Loucy (cell line): ENCODE results near the gene KIRREL3.

Experiments used
- H2AFZ ChIP-seq: fragments of 200-600 bp; sonication (generic); 2 replicates; pipeline ENCODE4 v1.6.0; 2016; ENCODE audit warnings: antibody characterized with exemption, mild to moderate bottlenecking, low read length, moderate library complexity
- H3F3A ChIP-seq: fragments of 200-600 bp; 2 replicates; pipeline ENCODE4 v1.6.0; 2016; ENCODE audit warnings: antibody characterized with exemption, low read depth, mild to moderate bottlenecking
- H3K27me3 ChIP-seq: fragments of 200-600 bp; sonication (generic); 2 replicates; pipeline ENCODE4 v1.6.1; 2014; ENCODE audit warnings: low read length, mild to moderate bottlenecking; ENCODE audit not compliant: insufficient read depth, poor library complexity, severe bottlenecking
- H3K36me3 ChIP-seq: fragments of 200-600 bp; sonication (generic); 2 replicates; pipeline ENCODE4 v1.6.1; 2016; ENCODE audit warnings: low read length; ENCODE audit not compliant: insufficient read depth
- H3K4me1 ChIP-seq: fragments of 200-600 bp; sonication (generic); 2 replicates; pipeline ENCODE4 v1.5.1; 2014; ENCODE audit warnings: low read length, mild to moderate bottlenecking; ENCODE audit not compliant: insufficient read depth, poor library complexity, severe bottlenecking
- H3K4me2 ChIP-seq: fragments of 200-600 bp; sonication (generic); 2 replicates; pipeline ENCODE4 v1.6.0; 2014; ENCODE audit warnings: antibody characterized with exemption, low read length, low read depth, mild to moderate bottlenecking; ENCODE audit not compliant: poor library complexity, severe bottlenecking
- H3K4me3 ChIP-seq: fragments of 200-600 bp; sonication (generic); 2 replicates; pipeline ENCODE4 v1.5.1; 2014; ENCODE audit warnings: low read length, mild to moderate bottlenecking, mixed read lengths; ENCODE audit not compliant: poor library complexity, severe bottlenecking
- H3K79me2 ChIP-seq: fragments of 200-600 bp; sonication (generic); 2 replicates; pipeline ENCODE4 v1.6.1; 2014; ENCODE audit warnings: low read length; ENCODE audit not compliant: insufficient read depth
- H3K9ac ChIP-seq: fragments of 200-600 bp; sonication (generic); 2 replicates; pipeline ENCODE4 v1.6.0; 2014; ENCODE audit warnings: mild to moderate bottlenecking, low read depth, low read length, moderate library complexity; ENCODE audit not compliant: poor library complexity, severe bottlenecking
- H3K9me2 ChIP-seq: fragments of 200-600 bp; sonication (generic); replicated peaks from 2 replicates; pipeline ENCODE4 v1.6.1; 2016; ENCODE audit warnings: low read depth, low read length, mixed read lengths
- H3K9me3 ChIP-seq: fragments of 200-600 bp; sonication (generic); 2 replicates; pipeline ENCODE4 v1.6.1; 2014; ENCODE audit warnings: mild to moderate bottlenecking, antibody characterized with exemption, low read length, low read depth; ENCODE audit not compliant: insufficient read depth
- H4K20me1 ChIP-seq: fragments of 200-600 bp; sonication (generic); 2 replicates; pipeline ENCODE4 v1.6.0; 2014; ENCODE audit warnings: antibody characterized with exemption, low read length, mild to moderate bottlenecking; ENCODE audit not compliant: insufficient read depth, poor library complexity, severe bottlenecking
- CTCF ChIP-seq: fragments of 200-600 bp; sonication (generic); conservative IDR thresholded peaks from 2 replicates; pipeline ENCODE4 v1.5.1; 2014; ENCODE audit warnings: mild to moderate bottlenecking, antibody characterized with exemption, low read length
- EZH2phosphoT487 ChIP-seq: fragments of 200-600 bp; IDR thresholded peaks from 2 replicates; pipeline ENCODE4 v1.6.1; 2018; ENCODE audit warnings: antibody characterized with exemption, mild to moderate bottlenecking, moderate library complexity, borderline replicate concordance

Gene KIRREL3

GRCh38 chr11:126607776-126608541, 392.6 kb downstream of the KIRREL3 start:
- Histone ChIP-seq H3K4me3 (no peak overlapping the region), H3K4me2 (no peak overlapping the region), H2AFZ (0 out of 2 replicates have a peak overlapping the region, but pooled peaks have one; percentile 54), H3K27me3 (peaks cover 6% of the 10 kb centered on the region), H3K79me2 (no peaks in the 10 kb centered on the region), H3F3A (no peaks in the 10 kb centered on the region), H3K4me1 (peaks cover 6% of the 10 kb centered on the region), H3K9ac (no peak overlapping the region), H3K9me2 (no peaks in the 10 kb centered on the region), H3K9me3 (no peaks in the 10 kb centered on the region), H4K20me1 (no peaks in the 10 kb centered on the region), H3K36me3 (no peaks in the 10 kb centered on the region)
- TF ChIP-seq CTCF (no peak), EZH2phosphoT487 (no peak)

- TF ChIP-seq CTCF = peak; percentile 60
- TF ChIP-seq EZH2phosphoT487 = no peak
- Histone ChIP-seq H3K36me3 (no peaks in the 10 kb centered on the region), H4K20me1 (no peaks in the 10 kb centered on the region), H3K9ac (no peak overlapping the region), H3K9me2 (no peaks in the 10 kb centered on the region), H3K4me3 (no peak overlapping the region), H3K27me3 (peaks cover 6% of the 10 kb centered on the region), H3K79me2 (no peaks in the 10 kb centered on the region), H3K4me1 (peaks cover 6% of the 10 kb centered on the region), H3K9me3 (no peaks in the 10 kb centered on the region), H3F3A (no peaks in the 10 kb centered on the region), H2AFZ (peak overlapping the region; percentile 54), H3K4me2 (no peak overlapping the region)
These were observed 393.2 kb downstream of the KIRREL3 start for GRCh38 chr11:126607374-126607773.

- Histone ChIP-seq H3K79me2 (no peaks in the 10 kb centered on the region), H3K36me3 (no peaks in the 10 kb centered on the region), H3K9me3 (no peaks in the 10 kb centered on the region), H3K4me2 (no peak overlapping the region), H3K27me3 (peaks cover 3% of the 10 kb centered on the region), H3F3A (no peaks in the 10 kb centered on the region), H3K9me2 (no peaks in the 10 kb centered on the region), H3K9ac (no peak overlapping the region), H2AFZ (no peak overlapping the region), H3K4me1 (peaks cover 6% of the 10 kb centered on the region), H4K20me1 (no peaks in the 10 kb centered on the region), H3K4me3 (no peak overlapping the region)
- TF ChIP-seq EZH2phosphoT487 = no peak
- no peak for TF ChIP-seq CTCF
These were observed 394.1 kb downstream of the KIRREL3 start for GRCh38 chr11:126606484-126606883.
